ENCODE results near the gene ISLR. TPM values are rescaled to one million over a fixed set of nuclear protein-coding genes. Genes with fewer than 3 reads are reported as not detected.

The ISLR gene
- polyA plus RNA-seq, 2 of the 4 experiments (the other 2 are of a cell fraction), result 0.10 to 0.43 TPM

DNA sequence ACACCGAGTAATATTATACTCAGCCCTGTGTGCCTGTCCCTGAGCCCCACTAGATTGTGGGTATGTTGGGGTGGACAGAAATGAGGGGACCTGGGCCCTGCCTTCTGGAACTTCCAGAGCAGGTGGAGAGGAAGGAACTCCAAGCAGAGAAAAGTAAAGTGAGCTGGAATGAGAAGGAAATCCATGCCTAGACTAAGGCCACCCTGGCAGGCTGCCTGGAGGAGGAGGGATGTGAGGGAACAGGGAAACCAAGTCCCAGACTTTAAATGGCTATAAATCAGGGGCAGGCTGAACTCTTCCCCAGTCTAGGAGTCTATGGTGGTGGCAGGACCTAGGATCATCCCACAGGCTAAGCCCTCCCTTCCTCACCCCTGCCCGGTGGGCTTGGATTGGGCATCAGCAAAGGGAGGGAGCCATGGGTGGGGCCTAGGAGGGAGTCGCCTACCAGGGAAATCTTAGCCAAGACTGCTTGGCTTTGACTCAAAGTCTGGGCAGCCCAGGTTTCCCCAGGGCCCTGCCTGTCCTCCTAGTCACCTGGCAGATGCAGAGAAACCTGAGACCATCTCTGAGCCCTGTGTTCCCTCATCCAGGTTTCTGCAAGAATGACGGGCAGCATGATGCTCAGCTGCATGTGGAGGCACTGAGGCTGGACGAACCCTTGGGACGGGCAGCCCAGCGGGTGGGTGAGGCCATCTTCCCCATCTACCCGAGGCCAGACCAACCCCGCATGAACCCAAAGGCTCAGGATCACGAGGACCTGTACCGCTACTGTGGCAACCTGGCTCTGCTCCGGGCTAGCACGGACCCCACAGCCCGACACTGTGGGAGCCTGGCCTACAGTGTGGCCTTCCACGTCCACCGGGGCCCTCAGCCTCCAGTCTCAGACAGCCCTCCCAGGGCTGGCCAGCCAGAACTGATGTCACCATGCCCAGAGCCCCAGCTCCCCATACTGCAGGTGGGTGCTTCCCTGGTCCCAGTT, 44.7 kb downstream of the ISLR start:
- H3K4me2 ChIP-seq, result no peak overlapping the region
- H3K4me1 ChIP-seq, result peaks cover 36% of the 10 kb centered on the region
- no peaks in the 10 kb centered on the region for H3K9me3 ChIP-seq
- H3K27ac ChIP-seq, result peak overlapping the region in 1 of 2 experiments; percentile 13; a peak in 2 of 6 replicates
- DNase-seq (ENCODE audit: low read depth in 1 of 2, low spot score in 1 of 2), result no peak
- ChIA-PET POLR2A (no interaction called here), CTCF (no interaction called here)
- no peak for ATAC-seq
- no peak for FAIRE-seq
- no peak overlapping the region for H3K4me3 ChIP-seq
- WGBS (ENCODE audit: missing lambda C conversion rate), result 93% methylated on average over 2 of the region's 16 CpGs
- TF ChIP-seq ZFP36 (IDR thresholded peaks at IDR 0.05; ENCODE audit: borderline replicate concordance, partially characterized antibody), result no peak
- TF ChIP-seq HEYL (CRISPR knock-in tag; IDR thresholded peaks at IDR 0.05), result no peak
- TF ChIP-seq, protein P1, sequence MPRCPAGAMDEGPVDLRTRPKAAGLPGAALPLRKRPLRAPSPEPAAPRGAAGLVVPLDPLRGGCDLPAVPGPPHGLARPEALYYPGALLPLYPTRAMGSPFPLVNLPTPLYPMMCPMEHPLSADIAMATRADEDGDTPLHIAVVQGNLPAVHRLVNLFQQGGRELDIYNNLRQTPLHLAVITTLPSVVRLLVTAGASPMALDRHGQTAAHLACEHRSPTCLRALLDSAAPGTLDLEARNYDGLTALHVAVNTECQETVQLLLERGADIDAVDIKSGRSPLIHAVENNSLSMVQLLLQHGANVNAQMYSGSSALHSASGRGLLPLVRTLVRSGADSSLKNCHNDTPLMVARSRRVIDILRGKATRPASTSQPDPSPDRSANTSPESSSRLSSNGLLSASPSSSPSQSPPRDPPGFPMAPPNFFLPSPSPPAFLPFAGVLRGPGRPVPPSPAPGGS (IDR thresholded peaks at IDR 0.05), result no peak
- TF ChIP-seq RNF2 (IDR thresholded peaks at IDR 0.05; ENCODE audit: borderline replicate concordance, low read depth), result no peak
- TF ChIP-seq FOXS1 (CRISPR knock-in tag; IDR thresholded peaks at IDR 0.05), result no peak
- TF ChIP-seq NR3C1 (IDR thresholded peaks at IDR 0.05), result no peak
- TF ChIP-seq HOXB5 (CRISPR knock-in tag; IDR thresholded peaks at IDR 0.05), result no peak
- TF ChIP-seq JUNB (IDR thresholded peaks at IDR 0.05), result no peak
- TF ChIP-seq, protein P2, sequence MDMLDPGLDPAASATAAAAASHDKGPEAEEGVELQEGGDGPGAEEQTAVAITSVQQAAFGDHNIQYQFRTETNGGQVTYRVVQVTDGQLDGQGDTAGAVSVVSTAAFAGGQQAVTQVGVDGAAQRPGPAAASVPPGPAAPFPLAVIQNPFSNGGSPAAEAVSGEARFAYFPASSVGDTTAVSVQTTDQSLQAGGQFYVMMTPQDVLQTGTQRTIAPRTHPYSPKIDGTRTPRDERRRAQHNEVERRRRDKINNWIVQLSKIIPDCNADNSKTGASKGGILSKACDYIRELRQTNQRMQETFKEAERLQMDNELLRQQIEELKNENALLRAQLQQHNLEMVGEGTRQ (IDR thresholded peaks at IDR 0.05), result no peak
- TF ChIP-seq RCOR1 (IDR thresholded peaks at IDR 0.05; ENCODE audit: low read depth, low read length), result no peak
- no peak for TF ChIP-seq RAD21 (conservative IDR thresholded peaks at IDR 0.05 in 1 of 2, IDR thresholded peaks at IDR 0.05 in 1 of 2)
- no peak for TF ChIP-seq KDM1A (IDR thresholded peaks at IDR 0.05; ENCODE audit: low read depth)
- TF ChIP-seq PHF8 (IDR thresholded peaks at IDR 0.05; ENCODE audit: borderline replicate concordance, low read depth), result no peak
- no peak for TF ChIP-seq CHD4 (IDR thresholded peaks at IDR 0.05; ENCODE audit: borderline replicate concordance)
- TF ChIP-seq SMC3 (IDR thresholded peaks at IDR 0.05), result no peak
- no peak for TF ChIP-seq EHMT2 (IDR thresholded peaks at IDR 0.05; ENCODE audit: low read depth)
- TF ChIP-seq CBX8 (IDR thresholded peaks at IDR 0.05), result no peak
- TF ChIP-seq, protein P3, sequence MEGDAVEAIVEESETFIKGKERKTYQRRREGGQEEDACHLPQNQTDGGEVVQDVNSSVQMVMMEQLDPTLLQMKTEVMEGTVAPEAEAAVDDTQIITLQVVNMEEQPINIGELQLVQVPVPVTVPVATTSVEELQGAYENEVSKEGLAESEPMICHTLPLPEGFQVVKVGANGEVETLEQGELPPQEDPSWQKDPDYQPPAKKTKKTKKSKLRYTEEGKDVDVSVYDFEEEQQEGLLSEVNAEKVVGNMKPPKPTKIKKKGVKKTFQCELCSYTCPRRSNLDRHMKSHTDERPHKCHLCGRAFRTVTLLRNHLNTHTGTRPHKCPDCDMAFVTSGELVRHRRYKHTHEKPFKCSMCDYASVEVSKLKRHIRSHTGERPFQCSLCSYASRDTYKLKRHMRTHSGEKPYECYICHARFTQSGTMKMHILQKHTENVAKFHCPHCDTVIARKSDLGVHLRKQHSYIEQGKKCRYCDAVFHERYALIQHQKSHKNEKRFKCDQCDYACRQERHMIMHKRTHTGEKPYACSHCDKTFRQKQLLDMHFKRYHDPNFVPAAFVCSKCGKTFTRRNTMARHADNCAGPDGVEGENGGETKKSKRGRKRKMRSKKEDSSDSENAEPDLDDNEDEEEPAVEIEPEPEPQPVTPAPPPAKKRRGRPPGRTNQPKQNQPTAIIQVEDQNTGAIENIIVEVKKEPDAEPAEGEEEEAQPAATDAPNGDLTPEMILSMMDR (IDR thresholded peaks at IDR 0.05), result no peak

DNA sequence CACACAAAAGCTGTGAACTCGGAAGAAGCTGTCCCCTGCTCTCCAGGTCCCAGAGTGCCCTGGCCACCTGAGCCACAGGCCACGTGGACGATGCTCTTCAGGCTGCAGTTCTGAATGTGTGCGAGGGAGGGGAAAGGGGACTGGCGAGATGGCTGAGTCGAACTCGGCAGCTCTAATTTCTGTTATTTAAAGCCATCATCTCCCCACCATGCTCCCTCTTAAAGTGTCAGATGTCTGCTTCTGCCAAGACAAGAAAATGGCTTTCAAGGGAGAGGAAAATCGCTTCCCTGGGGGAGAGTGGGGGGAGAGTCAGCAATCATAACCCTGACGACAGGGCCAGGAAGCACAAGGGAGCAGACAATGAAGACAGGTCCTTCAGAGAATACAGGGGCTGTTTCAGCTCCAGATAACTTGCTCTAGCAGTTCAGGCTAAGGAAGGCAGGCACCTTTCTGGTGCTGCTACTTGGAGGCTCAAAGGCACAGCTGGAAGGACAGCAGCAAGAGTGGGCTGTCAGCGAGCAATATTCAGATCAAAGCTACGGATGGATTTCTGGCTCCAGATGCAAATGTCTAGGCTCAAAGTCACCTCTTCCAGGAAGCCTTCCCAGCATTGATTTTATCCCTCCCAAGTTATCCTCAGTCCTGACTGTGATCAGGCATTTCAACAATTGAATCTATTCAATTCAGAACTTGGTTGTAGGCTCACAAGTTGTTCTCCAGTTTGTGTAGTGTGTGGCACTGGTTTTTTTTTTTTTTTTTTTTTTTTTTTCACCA, 47.2 kb downstream of the ISLR start:
- Histone ChIP-seq H3K4me3 (no peak overlapping the region), H3K9me3 (no peaks in the 10 kb centered on the region), H3K27ac (no peak overlapping the region), H3K4me1 (peaks cover 31% of the 10 kb centered on the region), H3K4me2 (no peak overlapping the region)
- TF ChIP-seq CBX8 (IDR thresholded peaks at IDR 0.05) (no peak), BHLHE40 (IDR thresholded peaks at IDR 0.05; ENCODE audit: low read depth, low read length) (no peak), ZFP36 (IDR thresholded peaks at IDR 0.05; ENCODE audit: borderline replicate concordance, partially characterized antibody) (peak; percentile 63)
- TF ChIP-seq, protein P4, sequence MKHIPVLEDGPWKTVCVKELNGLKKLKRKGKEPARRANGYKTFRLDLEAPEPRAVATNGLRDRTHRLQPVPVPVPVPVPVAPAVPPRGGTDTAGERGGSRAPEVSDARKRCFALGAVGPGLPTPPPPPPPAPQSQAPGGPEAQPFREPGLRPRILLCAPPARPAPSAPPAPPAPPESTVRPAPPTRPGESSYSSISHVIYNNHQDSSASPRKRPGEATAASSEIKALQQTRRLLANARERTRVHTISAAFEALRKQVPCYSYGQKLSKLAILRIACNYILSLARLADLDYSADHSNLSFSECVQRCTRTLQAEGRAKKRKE (CRISPR knock-in tag; IDR thresholded peaks at IDR 0.05; ENCODE audit: low read depth), result no peak
- TF ChIP-seq, protein P5, sequence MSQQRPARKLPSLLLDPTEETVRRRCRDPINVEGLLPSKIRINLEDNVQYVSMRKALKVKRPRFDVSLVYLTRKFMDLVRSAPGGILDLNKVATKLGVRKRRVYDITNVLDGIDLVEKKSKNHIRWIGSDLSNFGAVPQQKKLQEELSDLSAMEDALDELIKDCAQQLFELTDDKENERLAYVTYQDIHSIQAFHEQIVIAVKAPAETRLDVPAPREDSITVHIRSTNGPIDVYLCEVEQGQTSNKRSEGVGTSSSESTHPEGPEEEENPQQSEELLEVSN (IDR thresholded peaks at IDR 0.05; ENCODE audit: borderline replicate concordance, low read depth), result no peak
- POLR2A ChIA-PET, result interaction anchor here (1.6 kb wide), 1 partner anchor 18 kb away, joined by 3 read pairs; the partner anchor contains the start of gene STRA6
- ATAC-seq (no peak), DNase-seq (ENCODE audit: low read depth in 1 of 2, low spot score in 1 of 2) (no peak), FAIRE-seq (no peak)
- 88% methylated on average over 11 of the region's 11 CpGs for WGBS (ENCODE audit: missing lambda C conversion rate)
- CTCF ChIA-PET, result interaction anchor here (0.7 to 2.3 kb wide), 3 partner anchors 16 to 309 kb away, joined by 4 to 6 read pairs (median 4); no protein-coding TSS in a partner anchor

All from A549 (cell line).